NCI-H345 treated with DMSO at 0.1 percent for 48 hours (cell line): ENCODE results near the gene FAXDC2.
"Not testable (repeated sequence)": the region's sequence is repeated elsewhere in the genome, so short reads cannot be mapped to it uniquely, and the experiment has no call there.

Source experiments
- DNase-seq: peaks from one replicate; lab custom pipeline; 2025; ENCODE audit not compliant: unreplicated experiment; lab: John Stamatoyannopoulos, UW

Gene FAXDC2

GRCh38 chr5:154831451-154831850 is 19.0 kb downstream of the FAXDC2 start:
- DNase-seq, result no peak

GRCh38 chr5:154830596-154830995 is 19.8 kb downstream of the FAXDC2 start:
- DNase-seq, result no peak

- no peak for DNase-seq
Measured at GRCh38 chr5:154830219-154830595, 20.2 kb downstream of the FAXDC2 start.

- DNase-seq, result no peak
Measured at GRCh38 chr5:154829589-154830218, 20.7 kb downstream of the FAXDC2 start.

GRCh38 chr5:154829181-154829588 is 21.2 kb downstream of the FAXDC2 start:
- no peak for DNase-seq

- DNase-seq, result no peak
Measured at GRCh38 chr5:154824070-154824469, 26.3 kb downstream of the FAXDC2 start.

GRCh38 chr5:154823605-154824004 is 26.8 kb downstream of the FAXDC2 start:
- no peak for DNase-seq

GRCh38 chr5:154822896-154823295 is 27.5 kb downstream of the FAXDC2 start:
- not testable (repeated sequence) for DNase-seq

- DNase-seq, result no peak
Measured at GRCh38 chr5:154820383-154820782, 30.0 kb downstream of the FAXDC2 start.

GRCh38 chr5:154819546-154819945 is 30.9 kb downstream of the FAXDC2 start:
- no peak for DNase-seq

- DNase-seq, result no peak
Measured at GRCh38 chr5:154818471-154819116, 31.8 kb downstream of the FAXDC2 start.

GRCh38 chr5:154817815-154818214 is 32.6 kb downstream of the FAXDC2 start:
- no peak for DNase-seq

- no peak for DNase-seq
Measured at GRCh38 chr5:154816891-154817492, 33.4 kb downstream of the FAXDC2 start.

GRCh38 chr5:154815684-154816247 is 34.6 kb downstream of the FAXDC2 start:
- no peak for DNase-seq

- no peak for DNase-seq
Measured at GRCh38 chr5:154815025-154815424, 35.4 kb downstream of the FAXDC2 start.

GRCh38 chr5:154813736-154814135 is 36.7 kb downstream of the FAXDC2 start:
- no peak for DNase-seq

GRCh38 chr5:154813158-154813557 is 37.2 kb downstream of the FAXDC2 start:
- DNase-seq, result no peak

- DNase-seq, result no peak
Measured at GRCh38 chr5:154811653-154812465, 38.5 kb downstream of the FAXDC2 start.

- no peak for DNase-seq
Measured at GRCh38 chr5:154811239-154811638, 39.2 kb downstream of the FAXDC2 start.

GRCh38 chr5:154806176-154806575 is 44.2 kb downstream of the FAXDC2 start:
- DNase-seq, result no peak

GRCh38 chr5:154802050-154802449 is 48.4 kb downstream of the FAXDC2 start:
- no peak for DNase-seq
